PC-3 (cell line): ENCODE results near the gene IPCEF1.

Experiments used
- EZH2 ChIP-seq: fragments of 300-600 bp; sonication (generic); IDR thresholded peaks from one replicate; pipeline ENCODE4 v1.6.1; 2017; ENCODE audit warnings: antibody characterized with exemption, mild to moderate bottlenecking, low read length; ENCODE audit not compliant: unreplicated experiment
- TF ChIP-seq, protein P1 (sequence below): fragments of 300-600 bp; sonication (generic); conservative IDR thresholded peaks from 2 replicates; pipeline ENCODE4 v1.5.1; 2017; ENCODE audit warnings: antibody characterized with exemption, low read depth, mild to moderate bottlenecking, low read length

DNA sequence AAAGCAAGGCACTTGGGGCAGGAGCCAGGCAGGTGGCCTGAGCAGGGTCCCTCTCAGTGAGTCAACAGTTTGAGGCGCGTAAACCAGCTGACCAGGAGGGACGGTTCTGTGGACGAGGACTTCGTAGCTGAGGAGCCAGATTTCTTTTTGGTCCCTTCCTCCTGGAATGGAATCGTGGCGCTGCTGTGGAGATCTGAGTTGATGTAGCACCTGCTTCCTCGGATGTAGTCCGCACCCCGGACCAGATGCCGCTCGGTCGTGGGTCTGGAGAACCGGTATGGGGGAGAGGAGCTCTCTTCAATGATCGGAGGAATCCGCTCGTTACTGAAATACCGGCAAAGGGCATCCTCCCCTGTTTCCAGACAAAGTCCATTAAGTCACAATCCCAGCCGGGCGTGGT lies 49.7 kb upstream of the IPCEF1 start:
- TF ChIP-seq, protein P1, sequence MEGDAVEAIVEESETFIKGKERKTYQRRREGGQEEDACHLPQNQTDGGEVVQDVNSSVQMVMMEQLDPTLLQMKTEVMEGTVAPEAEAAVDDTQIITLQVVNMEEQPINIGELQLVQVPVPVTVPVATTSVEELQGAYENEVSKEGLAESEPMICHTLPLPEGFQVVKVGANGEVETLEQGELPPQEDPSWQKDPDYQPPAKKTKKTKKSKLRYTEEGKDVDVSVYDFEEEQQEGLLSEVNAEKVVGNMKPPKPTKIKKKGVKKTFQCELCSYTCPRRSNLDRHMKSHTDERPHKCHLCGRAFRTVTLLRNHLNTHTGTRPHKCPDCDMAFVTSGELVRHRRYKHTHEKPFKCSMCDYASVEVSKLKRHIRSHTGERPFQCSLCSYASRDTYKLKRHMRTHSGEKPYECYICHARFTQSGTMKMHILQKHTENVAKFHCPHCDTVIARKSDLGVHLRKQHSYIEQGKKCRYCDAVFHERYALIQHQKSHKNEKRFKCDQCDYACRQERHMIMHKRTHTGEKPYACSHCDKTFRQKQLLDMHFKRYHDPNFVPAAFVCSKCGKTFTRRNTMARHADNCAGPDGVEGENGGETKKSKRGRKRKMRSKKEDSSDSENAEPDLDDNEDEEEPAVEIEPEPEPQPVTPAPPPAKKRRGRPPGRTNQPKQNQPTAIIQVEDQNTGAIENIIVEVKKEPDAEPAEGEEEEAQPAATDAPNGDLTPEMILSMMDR, result no peak
- TF ChIP-seq EZH2, result no peak
